NT2/D1 (cell line): ENCODE results near the gene DZIP1.

Source experiments
- DNase-seq: peaks from one replicate; pipeline ENCODE4 v3.0.0-alpha.2; 2011; ENCODE audit warnings: low read depth, low spot score
- H3K27me3 ChIP-seq: 2 replicates; pipeline ENCODE4 v1.6.0; 2011; ENCODE audit warnings: mild to moderate bottlenecking; ENCODE audit not compliant: insufficient read length, insufficient read depth
- H3K36me3 ChIP-seq: 2 replicates; pipeline ENCODE4 v1.6.1; 2011; ENCODE audit warnings: mild to moderate bottlenecking, low read length, mixed read lengths; ENCODE audit not compliant: insufficient read depth, insufficient read length
- H3K4me1 ChIP-seq: 2 replicates; pipeline ENCODE4 v1.5.1; 2011; ENCODE audit not compliant: insufficient read depth, insufficient read length
- H3K4me3 ChIP-seq: 2 replicates; pipeline ENCODE4 v1.5.1; 2011; ENCODE audit warnings: low read depth; ENCODE audit not compliant: insufficient read length
- H3K9ac ChIP-seq: 2 replicates; pipeline ENCODE4 v1.6.0; 2011; ENCODE audit warnings: low read depth; ENCODE audit not compliant: insufficient read length
- H3K9me3 ChIP-seq: 2 replicates; pipeline ENCODE4 v1.5.1; 2011; ENCODE audit warnings: mild to moderate bottlenecking, low read length; ENCODE audit not compliant: insufficient read depth
- SUZ12 ChIP-seq: IDR thresholded peaks from 2 replicates; pipeline ENCODE4 v1.6.1; 2011; ENCODE audit not compliant: insufficient read length, insufficient read depth; ENCODE audit errors: extremely low read depth
- YY1 ChIP-seq: IDR thresholded peaks from 2 replicates; pipeline ENCODE4 v1.6.1; 2011; ENCODE audit not compliant: insufficient read length, insufficient read depth
- ZNF274 ChIP-seq: IDR thresholded peaks from 2 replicates; pipeline ENCODE4 v1.6.1; 2011; ENCODE audit warnings: mild to moderate bottlenecking, low read depth, low read length

Gene DZIP1

GRCh38 chr13:95656386-95657015 is 12.0 kb upstream of the DZIP1 start:
- Histone ChIP-seq H3K4me1 (no peaks in the 10 kb centered on the region), H3K9me3 (no peaks in the 10 kb centered on the region; the same call in 1 of the 2 replicates), H3K36me3 (no peaks in the 10 kb centered on the region), H3K4me3 (no peak overlapping the region), H3K27me3 (no peaks in the 10 kb centered on the region), H3K9ac (no peak overlapping the region)
- DNase-seq, result no peak
- TF ChIP-seq SUZ12 (no peak), ZNF274 (no peak), YY1 (no peak)

- no peaks in the 10 kb centered on the region for H3K27me3 ChIP-seq
- no peak for DNase-seq
- no peaks in the 10 kb centered on the region for H3K4me1 ChIP-seq
- no peaks in the 10 kb centered on the region; the same call in 1 of the 2 replicates for H3K9me3 ChIP-seq
- H3K36me3 ChIP-seq, result no peaks in the 10 kb centered on the region
- TF ChIP-seq ZNF274 (no peak), SUZ12 (no peak), YY1 (no peak)
- no peak overlapping the region for H3K4me3 ChIP-seq
- H3K9ac ChIP-seq, result no peak overlapping the region
Observed at GRCh38 chr13:95652821-95653220, 8.3 kb upstream of the DZIP1 start.

DNA sequence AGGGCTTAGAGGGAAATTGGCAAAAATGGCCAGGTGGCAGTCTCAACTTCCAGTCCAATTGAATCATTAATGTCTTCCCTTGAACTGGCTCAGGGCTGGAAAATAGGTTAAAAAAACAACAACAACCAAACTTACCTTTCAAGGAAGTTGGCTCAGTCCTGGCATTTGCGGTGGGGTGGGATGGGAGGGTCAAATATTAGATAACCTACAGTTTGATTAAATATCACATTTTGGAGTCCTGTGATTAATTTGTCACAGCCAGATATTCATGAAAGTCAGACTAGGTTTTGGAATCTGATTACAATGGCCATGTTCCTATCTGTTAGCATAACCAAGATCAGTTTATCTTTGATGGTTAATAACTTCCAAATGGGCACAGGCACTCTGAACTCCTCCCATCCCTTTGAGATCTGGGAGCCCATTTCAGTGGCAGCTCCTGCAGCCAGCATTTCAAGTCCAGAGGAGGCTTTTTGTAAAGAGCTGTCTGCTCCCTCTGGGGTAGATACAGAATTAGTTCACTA is 7.8 kb upstream of the DZIP1 start:
- Histone ChIP-seq H3K4me1 (no peaks in the 10 kb centered on the region), H3K9me3 (no peaks in the 10 kb centered on the region; the same call in 1 of the 2 replicates), H3K27me3 (no peaks in the 10 kb centered on the region), H3K4me3 (no peak overlapping the region), H3K9ac (no peak overlapping the region), H3K36me3 (no peaks in the 10 kb centered on the region)
- TF ChIP-seq YY1, result no peak
- no peak for DNase-seq

GRCh38 chr13:95650696-95651095 is 6.2 kb upstream of the DZIP1 start:
- no peaks in the 10 kb centered on the region for H3K4me1 ChIP-seq
- no peak overlapping the region for H3K9ac ChIP-seq
- no peaks in the 10 kb centered on the region for H3K27me3 ChIP-seq
- H3K4me3 ChIP-seq, result no peak overlapping the region
- H3K36me3 ChIP-seq, result no peaks in the 10 kb centered on the region
- no peak for TF ChIP-seq SUZ12
- no peak for DNase-seq
- no peaks in the 10 kb centered on the region; the same call in 1 of the 2 replicates for H3K9me3 ChIP-seq

- DNase-seq, result no peak
- H3K9me3 ChIP-seq, result no peaks in the 10 kb centered on the region
- no peak overlapping the region for H3K4me3 ChIP-seq
- no peaks in the 10 kb centered on the region for H3K27me3 ChIP-seq
- H3K4me1 ChIP-seq, result no peaks in the 10 kb centered on the region
- H3K9ac ChIP-seq, result no peak overlapping the region
- H3K36me3 ChIP-seq, result peaks cover 2% of the 10 kb centered on the region
- TF ChIP-seq SUZ12 (no peak), ZNF274 (no peak), YY1 (no peak)
Observed at GRCh38 chr13:95647321-95647720, 2.8 kb upstream of the DZIP1 start.

GRCh38 chr13:95643936-95644598 is 439 bp downstream of the DZIP1 start:
- Histone ChIP-seq H3K36me3 (peaks cover 29% of the 10 kb centered on the region), H3K4me3 (peak overlapping the region; percentile 76), H3K27me3 (no peaks in the 10 kb centered on the region), H3K9ac (peak overlapping the region; percentile 87), H3K4me1 (peaks cover 3% of the 10 kb centered on the region), H3K9me3 (no peaks in the 10 kb centered on the region)
- TF ChIP-seq SUZ12 (no peak), YY1 (no peak), ZNF274 (no peak)
- peak; percentile 23 for DNase-seq

DNA sequence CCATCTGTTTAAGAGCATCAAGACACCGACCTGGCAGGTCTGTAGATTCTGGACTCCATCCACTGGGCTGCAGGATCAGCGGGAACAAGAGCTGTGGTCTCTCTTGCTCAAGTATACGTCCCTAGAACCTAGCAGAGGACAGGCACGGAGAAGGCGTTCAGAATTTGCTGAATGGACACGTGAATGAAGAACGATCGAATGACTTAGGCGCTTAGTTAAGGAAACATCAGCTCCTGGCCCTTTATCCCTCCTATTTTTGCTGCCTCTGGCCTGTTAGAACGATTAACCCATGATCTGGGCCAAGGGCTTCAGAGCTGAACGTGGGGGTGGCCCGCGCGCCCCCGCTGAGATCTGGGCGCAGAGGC is 953 bp downstream of the DZIP1 start:
- Histone ChIP-seq H3K9ac (peak overlapping the region; percentile 87), H3K4me1 (peaks cover 3% of the 10 kb centered on the region), H3K36me3 (peaks cover 34% of the 10 kb centered on the region), H3K9me3 (no peaks in the 10 kb centered on the region), H3K27me3 (no peaks in the 10 kb centered on the region), H3K4me3 (peak overlapping the region; percentile 76)
- TF ChIP-seq SUZ12 (no peak), ZNF274 (no peak), YY1 (no peak)
- no peak for DNase-seq
